GM12878 (cell line): Measurements from ENCODE around the gene TGFB2. TPM values are rescaled to one million over a fixed set of nuclear protein-coding genes. Genes with fewer than 3 reads are reported as not detected.

ENCODE experiments used
- ATAC-seq: fragments of 200-7000 bp; cut with Tn5 transposase; 3 replicates; pipeline ENCODE4 v1.9.1; 2020; ENCODE audit warnings: mild to moderate bottlenecking, moderate library complexity
- BruUV-seq: library from RNA; stranded (reverse); fragments of 400-500 nt; replicated peaks from 2 replicates; lab custom pipeline; 2021; lab: Mats Ljungman, UMichigan
- CTCF ChIA-PET: fragments of 300-600 bp; sonication (Branson Sonifier 250); formaldehyde crosslinking; extraction: SDS; loops from one replicate; lab custom pipeline; 2021; ENCODE audit warnings: inconsistent platforms; lab: Yijun Ruan, JAX
- POLR2A ChIA-PET: fragments of 350-600 bp; formaldehyde crosslinking; extraction: SDS; loops from one replicate; lab custom pipeline; 2021; ENCODE audit warnings: inconsistent platforms; lab: Charles Lee
- RAD21 ChIA-PET: fragments of 300-600 bp; sonication (Branson Sonifier 250); formaldehyde crosslinking; loops from one replicate; lab custom pipeline; 2023; ENCODE audit warnings: antibody characterized with exemption; ENCODE audit not compliant: unreplicated experiment; lab: Charles Lee
- SMC1A ChIA-PET: fragments of 300-600 bp; sonication (Branson Sonifier 250); formaldehyde crosslinking; loops from one replicate; lab custom pipeline; 2023; ENCODE audit not compliant: unreplicated experiment, uncharacterized antibody; lab: Charles Lee
- DNase-seq: peaks from one replicate; pipeline ENCODE4 v3.0.0-alpha.2; 2011; ENCODE audit warnings: low read depth, low spot score
- FAIRE-seq: peaks from 3 replicates; lab custom pipeline; 2011; peaks lifted over from hg19 to GRCh38; lab: Jason Lieb, UNC
- H2AFZ ChIP-seq: 2 replicates; pipeline ENCODE4 v1.6.0; 2011; ENCODE audit warnings: low read depth, low read length, control low read depth; ENCODE audit not compliant: control insufficient read depth
- H3K27ac ChIP-seq: 2 replicates; pipeline ENCODE4 v1.5.1; 2011; ENCODE audit warnings: control low read depth; ENCODE audit not compliant: control insufficient read depth, insufficient read depth
- H3K27me3 ChIP-seq, 2 experiments: replicated peaks in 1 of 2; 2 replicates each; pipeline versions ENCODE4 v1.6.0 to v1.6.1; 2011; ENCODE audit warnings: low read length in 1 of 2; ENCODE audit not compliant: control insufficient read depth in 2 of 2, insufficient read depth in 2 of 2
- H3K36me3 ChIP-seq, 2 experiments: 2 replicates each; pipeline ENCODE4 v1.5.1; 2011; ENCODE audit warnings: low read length in 1 of 2; ENCODE audit not compliant: control insufficient read depth in 2 of 2, insufficient read depth in 2 of 2
- H3K4me1 ChIP-seq: 2 replicates; pipeline ENCODE4 v1.6.1; 2011; ENCODE audit warnings: mild to moderate bottlenecking, low read length, moderate library complexity, mixed read lengths; ENCODE audit not compliant: control insufficient read depth, insufficient read depth
- H3K4me2 ChIP-seq: 2 replicates; pipeline ENCODE4 v1.6.0; 2011; ENCODE audit warnings: control low read depth; ENCODE audit not compliant: control insufficient read depth, insufficient read depth
- H3K4me3 ChIP-seq: fragments of 200-600 bp; sonication (generic); 2 replicates; pipeline ENCODE4 v1.5.1; 2016
- H3K79me2 ChIP-seq: 2 replicates; pipeline ENCODE4 v1.6.0; 2011; ENCODE audit warnings: low read length; ENCODE audit not compliant: control insufficient read depth, insufficient read depth
- H3K9ac ChIP-seq: 2 replicates; pipeline ENCODE4 v1.8.0; 2011; ENCODE audit warnings: low read length, control low read depth, mixed read lengths; ENCODE audit not compliant: control insufficient read depth, insufficient read depth
- H3K9me3 ChIP-seq: replicated peaks from 3 replicates; pipeline ENCODE4 v1.5.1; 2011; ENCODE audit warnings: mild to moderate bottlenecking, low read length; ENCODE audit not compliant: control insufficient read depth, insufficient read depth
- H4K20me1 ChIP-seq: 2 replicates; pipeline ENCODE4 v1.6.0; 2011; ENCODE audit not compliant: control insufficient read depth, insufficient read depth
- ETV6 ChIP-seq, 2 experiments: fragments of 450-650 bp in 1 of 2; IDR thresholded peaks in 1 of 2; conservative IDR thresholded peaks in 1 of 2; 2 replicates each; pipeline ENCODE4 v1.6.1; 2014; ENCODE audit warnings: antibody characterized with exemption in 1 of 2, borderline replicate concordance in 1 of 2, low read depth in 1 of 2, mild to moderate bottlenecking in 1 of 2, moderate library complexity in 1 of 2
- GATAD2B ChIP-seq: fragments of 450-650 bp; conservative IDR thresholded peaks from 2 replicates; pipeline ENCODE4 v1.6.1; 2017; ENCODE audit warnings: low read depth, mild to moderate bottlenecking, moderate library complexity
- MEF2A ChIP-seq: IDR thresholded peaks from 2 replicates; pipeline ENCODE4 v1.6.1; 2011; ENCODE audit warnings: low read depth, mild to moderate bottlenecking, low read length, moderate library complexity; ENCODE audit not compliant: insufficient read depth
- POLR2AphosphoS2 ChIP-seq: IDR thresholded peaks from 2 replicates; pipeline ENCODE4 v1.6.1; 2011; ENCODE audit warnings: low read depth, mild to moderate bottlenecking, low read length, improper control_type of control experiment, moderate library complexity
- YBX1 ChIP-seq: fragments of 450-650 bp; IDR thresholded peaks from 2 replicates; pipeline ENCODE4 v1.6.1; 2016; ENCODE audit warnings: antibody characterized with exemption
- ZNF217 ChIP-seq: fragments of 450-650 bp; IDR thresholded peaks from 2 replicates; pipeline ENCODE4 v1.6.1; 2017; ENCODE audit warnings: antibody characterized with exemption, mild to moderate bottlenecking
- ZNF622 ChIP-seq: fragments of 450-650 bp; IDR thresholded peaks from 2 replicates; pipeline ENCODE4 v1.6.1; 2017; ENCODE audit warnings: mild to moderate bottlenecking, inconsistent platforms
- WGBS: methylation state at CpG from one replicate; pipeline ENCODE4 v1.1.6; 2016; ENCODE audit warnings: low lambda C conversion rate; ENCODE audit not compliant: insufficient replicate concordance, insufficient coverage; ENCODE audit errors: missing lambda C conversion rate; 5-methylcytosine and 5-hydroxymethylcytosine counted together
- in situ Hi-C: fragments of 300-500 bp; cut with MboI; formaldehyde crosslinking; loops from 9 replicates; pipeline ENCODE4 v1.14.3; 2018; ENCODE audit warnings: mixed read lengths
- intact Hi-C: fragments of 100-400 bp; cut with micrococcal nuclease; formaldehyde crosslinking; loops from one replicate; pipeline ENCODE4 v1.14.2; 2022; ENCODE audit not compliant: unreplicated experiment
- polyA plus RNA-seq, 11 experiments: library from polyadenylated mRNA; depleted of rRNA in 4 of 11; unstranded in 6 of 11; stranded (reverse) in 5 of 11; fragments of >200 nt; fragmentation: Nextera tagmentation in 4 of 11; fragmentation: Illumina TruSeq in 1 of 11; extraction: Ambion mirVana in 4 of 11; extraction: Trizol in 1 of 11; gene quantifications; 1 replicate in 1 of 11; 2 replicates in 10 of 11; pipeline versions ENCODE4 v1.2.1 to v1.2.3, GENCODE V29; 2011 to 2016; ENCODE audit warnings: inconsistent platforms in 2 of 11, missing spikeins in 2 of 11, low read depth in 1 of 11
- total RNA-seq, 4 experiments: library from RNA; depleted of rRNA in 3 of 4; stranded (reverse); fragments of >200 nt in 3 of 4; fragmentation: Illumina TruSeq in 1 of 4; extraction: Trizol in 1 of 4; gene quantifications; 2 replicates each; pipeline versions ENCODE4 v1.2.1 to v1.2.3, GENCODE V29; 2013 to 2021
- TF ChIP-seq, protein P1 (sequence below): IDR thresholded peaks from 2 replicates; pipeline ENCODE4 v1.6.1; 2012; ENCODE audit warnings: low read length, inconsistent platforms
- TF ChIP-seq, protein P2 (sequence below): fragments of 150-350 bp; IDR thresholded peaks from 2 replicates; pipeline ENCODE4 v1.6.1; 2016; ENCODE audit warnings: low read depth, low read length
- TF ChIP-seq, protein P3 (sequence below): fragments of 450-650 bp; IDR thresholded peaks from 2 replicates; pipeline ENCODE4 v1.6.1; 2018; ENCODE audit warnings: borderline replicate concordance, mild to moderate bottlenecking; ENCODE audit not compliant: partially characterized antibody
- TF ChIP-seq, protein P4 (sequence below): fragments of 450-650 bp; formaldehyde crosslinking; IDR thresholded peaks from 2 replicates; pipeline ENCODE4 v1.5.0; 2022; ENCODE audit warnings: mild to moderate bottlenecking, missing genetic modification characterization
- TF ChIP-seq, protein P5 (sequence below): IDR thresholded peaks from 2 replicates; pipeline ENCODE4 v1.6.1; 2011; ENCODE audit warnings: borderline replicate concordance, low read depth, mild to moderate bottlenecking, moderate library complexity, mixed read lengths, low read length; ENCODE audit not compliant: insufficient read depth; ENCODE audit errors: extremely low read length

The TGFB2 gene
- total and polyA plus RNA-seq, 10 of the 15 experiments (the other 5 are each of a cell fraction or from before 2014, with no cell fraction given) = 0.03 to 0.11 (median 0.04) TPM; not detected in 6

DNA sequence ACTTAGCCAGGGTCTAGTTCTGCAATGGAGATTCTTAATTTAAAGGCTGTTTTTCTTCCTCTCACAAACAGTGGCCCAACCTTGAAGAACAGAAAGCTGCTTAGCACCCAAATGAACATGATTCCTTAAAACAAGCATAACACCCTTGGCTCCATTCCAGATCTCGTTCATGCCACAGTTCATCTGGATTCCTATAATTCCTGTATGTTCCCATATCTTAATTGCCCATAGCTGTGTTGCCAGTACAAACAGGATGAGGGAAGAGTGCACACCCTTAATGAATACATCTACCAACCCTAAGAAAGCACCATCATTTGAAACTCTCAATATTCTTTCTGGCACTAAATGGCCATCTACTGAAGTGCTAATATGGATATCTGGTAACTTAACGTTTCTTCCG, 45.5 kb downstream of the TGFB2 start:
- Histone ChIP-seq H3K79me2 (no peaks in the 10 kb centered on the region), H3K27me3 (no peaks in the 10 kb centered on the region), H3K4me2 (no peak overlapping the region), H4K20me1 (no peaks in the 10 kb centered on the region), H3K27ac (no peak overlapping the region), H3K9ac (no peak overlapping the region), H3K9me3 (no peaks in the 10 kb centered on the region), H3K4me1 (no peaks in the 10 kb centered on the region), H2AFZ (no peak overlapping the region), H3K36me3 (no peaks in the 10 kb centered on the region), H3K4me3 (no peak overlapping the region)
- in situ Hi-C loops (no loop called here), intact Hi-C loops (no loop called here)
- RAD21 ChIA-PET = no interaction called here
- BruUV-seq = no TSS peak
- SMC1A ChIA-PET = no interaction called here
- POLR2A ChIA-PET = no interaction called here
- no peak for ATAC-seq
- no peak for FAIRE-seq
- 52% methylated on average over 3 of the region's 3 CpGs for WGBS
- DNase-seq = no peak
- CTCF ChIA-PET = no interaction called here
- TF ChIP-seq, protein P1, sequence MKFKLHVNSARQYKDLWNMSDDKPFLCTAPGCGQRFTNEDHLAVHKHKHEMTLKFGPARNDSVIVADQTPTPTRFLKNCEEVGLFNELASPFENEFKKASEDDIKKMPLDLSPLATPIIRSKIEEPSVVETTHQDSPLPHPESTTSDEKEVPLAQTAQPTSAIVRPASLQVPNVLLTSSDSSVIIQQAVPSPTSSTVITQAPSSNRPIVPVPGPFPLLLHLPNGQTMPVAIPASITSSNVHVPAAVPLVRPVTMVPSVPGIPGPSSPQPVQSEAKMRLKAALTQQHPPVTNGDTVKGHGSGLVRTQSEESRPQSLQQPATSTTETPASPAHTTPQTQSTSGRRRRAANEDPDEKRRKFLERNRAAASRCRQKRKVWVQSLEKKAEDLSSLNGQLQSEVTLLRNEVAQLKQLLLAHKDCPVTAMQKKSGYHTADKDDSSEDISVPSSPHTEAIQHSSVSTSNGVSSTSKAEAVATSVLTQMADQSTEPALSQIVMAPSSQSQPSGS = no peak
- TF ChIP-seq MEF2A (no peak), ZNF217 (no peak), YBX1 (no peak), POLR2AphosphoS2 (no peak), ZNF622 (no peak), ETV6 (conservative IDR thresholded peaks at IDR 0.05 in 1 of 2, IDR thresholded peaks at IDR 0.05 in 1 of 2; ENCODE audit: borderline replicate concordance in 1 of 2, low read depth in 1 of 2) (no peak), GATAD2B (no peak)
- TF ChIP-seq, protein P2, sequence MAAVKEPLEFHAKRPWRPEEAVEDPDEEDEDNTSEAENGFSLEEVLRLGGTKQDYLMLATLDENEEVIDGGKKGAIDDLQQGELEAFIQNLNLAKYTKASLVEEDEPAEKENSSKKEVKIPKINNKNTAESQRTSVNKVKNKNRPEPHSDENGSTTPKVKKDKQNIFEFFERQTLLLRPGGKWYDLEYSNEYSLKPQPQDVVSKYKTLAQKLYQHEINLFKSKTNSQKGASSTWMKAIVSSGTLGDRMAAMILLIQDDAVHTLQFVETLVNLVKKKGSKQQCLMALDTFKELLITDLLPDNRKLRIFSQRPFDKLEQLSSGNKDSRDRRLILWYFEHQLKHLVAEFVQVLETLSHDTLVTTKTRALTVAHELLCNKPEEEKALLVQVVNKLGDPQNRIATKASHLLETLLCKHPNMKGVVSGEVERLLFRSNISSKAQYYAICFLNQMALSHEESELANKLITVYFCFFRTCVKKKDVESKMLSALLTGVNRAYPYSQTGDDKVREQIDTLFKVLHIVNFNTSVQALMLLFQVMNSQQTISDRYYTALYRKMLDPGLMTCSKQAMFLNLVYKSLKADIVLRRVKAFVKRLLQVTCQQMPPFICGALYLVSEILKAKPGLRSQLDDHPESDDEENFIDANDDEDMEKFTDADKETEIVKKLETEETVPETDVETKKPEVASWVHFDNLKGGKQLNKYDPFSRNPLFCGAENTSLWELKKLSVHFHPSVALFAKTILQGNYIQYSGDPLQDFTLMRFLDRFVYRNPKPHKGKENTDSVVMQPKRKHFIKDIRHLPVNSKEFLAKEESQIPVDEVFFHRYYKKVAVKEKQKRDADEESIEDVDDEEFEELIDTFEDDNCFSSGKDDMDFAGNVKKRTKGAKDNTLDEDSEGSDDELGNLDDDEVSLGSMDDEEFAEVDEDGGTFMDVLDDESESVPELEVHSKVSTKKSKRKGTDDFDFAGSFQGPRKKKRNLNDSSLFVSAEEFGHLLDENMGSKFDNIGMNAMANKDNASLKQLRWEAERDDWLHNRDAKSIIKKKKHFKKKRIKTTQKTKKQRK = no peak
- TF ChIP-seq, protein P3, sequence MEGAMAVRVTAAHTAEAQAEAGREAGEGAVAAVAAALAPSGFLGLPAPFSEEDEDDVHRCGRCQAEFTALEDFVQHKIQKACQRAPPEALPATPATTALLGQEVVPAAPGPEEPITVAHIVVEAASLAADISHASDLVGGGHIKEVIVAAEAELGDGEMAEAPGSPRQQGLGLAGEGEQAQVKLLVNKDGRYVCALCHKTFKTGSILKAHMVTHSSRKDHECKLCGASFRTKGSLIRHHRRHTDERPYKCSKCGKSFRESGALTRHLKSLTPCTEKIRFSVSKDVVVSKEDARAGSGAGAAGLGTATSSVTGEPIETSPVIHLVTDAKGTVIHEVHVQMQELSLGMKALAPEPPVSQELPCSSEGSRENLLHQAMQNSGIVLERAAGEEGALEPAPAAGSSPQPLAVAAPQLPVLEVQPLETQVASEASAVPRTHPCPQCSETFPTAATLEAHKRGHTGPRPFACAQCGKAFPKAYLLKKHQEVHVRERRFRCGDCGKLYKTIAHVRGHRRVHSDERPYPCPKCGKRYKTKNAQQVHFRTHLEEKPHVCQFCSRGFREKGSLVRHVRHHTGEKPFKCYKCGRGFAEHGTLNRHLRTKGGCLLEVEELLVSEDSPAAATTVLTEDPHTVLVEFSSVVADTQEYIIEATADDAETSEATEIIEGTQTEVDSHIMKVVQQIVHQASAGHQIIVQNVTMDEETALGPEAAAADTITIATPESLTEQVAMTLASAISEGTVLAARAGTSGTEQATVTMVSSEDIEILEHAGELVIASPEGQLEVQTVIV = no peak
- TF ChIP-seq, protein P4, sequence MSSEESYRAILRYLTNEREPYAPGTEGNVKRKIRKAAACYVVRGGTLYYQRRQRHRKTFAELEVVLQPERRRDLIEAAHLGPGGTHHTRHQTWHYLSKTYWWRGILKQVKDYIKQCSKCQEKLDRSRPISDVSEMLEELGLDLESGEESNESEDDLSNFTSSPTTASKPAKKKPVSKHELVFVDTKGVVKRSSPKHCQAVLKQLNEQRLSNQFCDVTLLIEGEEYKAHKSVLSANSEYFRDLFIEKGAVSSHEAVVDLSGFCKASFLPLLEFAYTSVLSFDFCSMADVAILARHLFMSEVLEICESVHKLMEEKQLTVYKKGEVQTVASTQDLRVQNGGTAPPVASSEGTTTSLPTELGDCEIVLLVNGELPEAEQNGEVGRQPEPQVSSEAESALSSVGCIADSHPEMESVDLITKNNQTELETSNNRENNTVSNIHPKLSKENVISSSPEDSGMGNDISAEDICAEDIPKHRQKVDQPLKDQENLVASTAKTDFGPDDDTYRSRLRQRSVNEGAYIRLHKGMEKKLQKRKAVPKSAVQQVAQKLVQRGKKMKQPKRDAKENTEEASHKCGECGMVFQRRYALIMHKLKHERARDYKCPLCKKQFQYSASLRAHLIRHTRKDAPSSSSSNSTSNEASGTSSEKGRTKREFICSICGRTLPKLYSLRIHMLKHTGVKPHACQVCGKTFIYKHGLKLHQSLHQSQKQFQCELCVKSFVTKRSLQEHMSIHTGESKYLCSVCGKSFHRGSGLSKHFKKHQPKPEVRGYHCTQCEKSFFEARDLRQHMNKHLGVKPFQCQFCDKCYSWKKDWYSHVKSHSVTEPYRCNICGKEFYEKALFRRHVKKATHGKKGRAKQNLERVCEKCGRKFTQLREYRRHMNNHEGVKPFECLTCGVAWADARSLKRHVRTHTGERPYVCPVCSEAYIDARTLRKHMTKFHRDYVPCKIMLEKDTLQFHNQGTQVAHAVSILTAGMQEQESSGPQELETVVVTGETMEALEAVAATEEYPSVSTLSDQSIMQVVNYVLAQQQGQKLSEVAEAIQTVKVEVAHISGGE = no peak
- TF ChIP-seq, protein P5, sequence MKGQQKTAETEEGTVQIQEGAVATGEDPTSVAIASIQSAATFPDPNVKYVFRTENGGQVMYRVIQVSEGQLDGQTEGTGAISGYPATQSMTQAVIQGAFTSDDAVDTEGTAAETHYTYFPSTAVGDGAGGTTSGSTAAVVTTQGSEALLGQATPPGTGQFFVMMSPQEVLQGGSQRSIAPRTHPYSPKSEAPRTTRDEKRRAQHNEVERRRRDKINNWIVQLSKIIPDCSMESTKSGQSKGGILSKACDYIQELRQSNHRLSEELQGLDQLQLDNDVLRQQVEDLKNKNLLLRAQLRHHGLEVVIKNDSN = no peak
